Measurements from ENCODE around the gene FAM107B. TPM values are rescaled to one million over a fixed set of nuclear protein-coding genes. Genes with fewer than 3 reads are reported as not detected.

Gene FAM107B
- total RNA-seq, 2 experiments from 2014 or later, result 140 to 142 TPM

DNA sequence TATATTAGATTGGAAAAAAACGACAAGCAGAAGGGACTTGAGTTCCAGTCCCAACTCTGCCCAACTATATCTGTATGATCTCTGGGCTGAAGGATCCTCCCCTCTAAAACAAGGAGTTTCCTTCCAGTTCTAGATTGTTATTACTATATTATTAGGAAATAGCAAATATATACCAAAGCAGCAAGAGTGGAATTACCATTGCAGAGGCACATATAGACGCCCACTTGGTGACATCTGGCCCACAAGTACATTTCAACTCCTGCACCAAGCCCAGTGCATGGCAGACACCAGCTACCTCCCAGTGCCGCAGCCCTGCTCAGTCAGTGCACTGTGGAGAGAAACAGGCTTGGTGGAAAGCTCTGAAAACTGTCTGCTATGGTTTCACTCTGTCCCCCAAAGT is 201.9 kb downstream of the FAM107B start:
- CTCF ChIA-PET, result interaction anchor here (0.7 kb wide), 1 partner anchor 11 kb away, joined by 4 read pairs; no protein-coding TSS in a partner anchor

DNA sequence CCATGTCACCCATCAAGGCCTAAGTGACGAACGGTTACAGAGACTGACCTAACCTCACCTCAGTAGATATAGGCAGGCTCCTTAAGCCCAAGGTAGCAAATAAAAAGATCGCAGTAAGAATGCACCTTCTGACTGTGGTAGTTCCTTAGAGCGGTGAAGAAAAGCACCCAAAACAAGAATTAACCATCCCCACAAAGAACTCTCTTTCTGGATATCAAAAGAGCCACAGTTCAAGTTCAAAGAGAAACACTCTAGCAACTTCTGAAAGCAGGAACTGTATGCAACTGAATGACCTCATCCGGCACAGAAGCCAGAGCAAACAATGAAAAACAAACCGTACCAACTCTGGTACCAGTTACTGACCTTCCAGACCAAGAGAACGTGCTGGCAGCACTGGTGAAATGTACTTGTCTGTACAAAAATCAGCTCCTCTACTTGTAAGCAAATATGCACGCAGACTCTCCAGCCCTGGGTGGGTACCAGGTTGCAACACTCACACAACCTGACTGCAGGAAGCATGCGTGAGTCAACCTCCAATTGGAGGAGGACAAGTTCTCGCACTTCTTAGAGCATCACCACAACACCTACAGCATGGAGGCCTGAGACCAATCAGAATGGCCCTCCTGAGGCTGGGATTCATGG is 202.7 kb downstream of the FAM107B start:
- CTCF ChIA-PET, result interaction anchor here (1.2 kb wide), 1 partner anchor 16 kb away, joined by 3 read pairs; no protein-coding TSS in a partner anchor
- POLR2A ChIA-PET, result interaction anchor here (1.8 kb wide), 1 partner anchor 11 kb away, joined by 5 read pairs; no protein-coding TSS in a partner anchor

More for the DNA sequence above, 201.9 kb downstream of the FAM107B start:
- POLR2A ChIA-PET, result interaction anchor here (0.6 to 1.8 kb wide), 2 partner anchors 11 to 29 kb away, joined by 5 read pairs; no protein-coding TSS in a partner anchor

DNA sequence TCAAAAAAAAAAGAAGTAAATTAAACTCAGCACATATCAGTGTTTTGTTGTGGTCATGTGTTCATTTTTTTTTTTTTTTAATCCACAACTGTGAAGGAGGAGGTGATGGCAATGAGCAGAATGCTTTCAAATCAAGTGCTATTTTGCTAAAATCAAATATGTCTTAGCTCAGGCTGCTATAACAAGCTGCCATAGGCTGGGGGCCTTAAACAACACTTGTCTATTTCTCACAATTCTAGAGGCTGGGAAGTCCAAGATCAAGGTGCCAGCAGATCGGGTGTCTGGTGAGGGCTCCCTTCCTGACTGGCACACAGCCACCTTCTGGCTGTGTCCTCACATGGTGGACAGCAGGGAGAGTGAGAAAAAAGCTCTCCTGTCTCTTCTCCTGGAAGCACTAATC is 203.9 kb downstream of the FAM107B start:
- POLR2A ChIA-PET, result interaction anchor here (0.6 to 0.7 kb wide), 2 partner anchors 12 to 147 kb away, joined by 4 to 7 read pairs; no protein-coding TSS in a partner anchor
- CTCF ChIA-PET, result interaction anchor here (1.2 kb wide), 1 partner anchor 17 kb away, joined by 3 read pairs; no protein-coding TSS in a partner anchor

DNA sequence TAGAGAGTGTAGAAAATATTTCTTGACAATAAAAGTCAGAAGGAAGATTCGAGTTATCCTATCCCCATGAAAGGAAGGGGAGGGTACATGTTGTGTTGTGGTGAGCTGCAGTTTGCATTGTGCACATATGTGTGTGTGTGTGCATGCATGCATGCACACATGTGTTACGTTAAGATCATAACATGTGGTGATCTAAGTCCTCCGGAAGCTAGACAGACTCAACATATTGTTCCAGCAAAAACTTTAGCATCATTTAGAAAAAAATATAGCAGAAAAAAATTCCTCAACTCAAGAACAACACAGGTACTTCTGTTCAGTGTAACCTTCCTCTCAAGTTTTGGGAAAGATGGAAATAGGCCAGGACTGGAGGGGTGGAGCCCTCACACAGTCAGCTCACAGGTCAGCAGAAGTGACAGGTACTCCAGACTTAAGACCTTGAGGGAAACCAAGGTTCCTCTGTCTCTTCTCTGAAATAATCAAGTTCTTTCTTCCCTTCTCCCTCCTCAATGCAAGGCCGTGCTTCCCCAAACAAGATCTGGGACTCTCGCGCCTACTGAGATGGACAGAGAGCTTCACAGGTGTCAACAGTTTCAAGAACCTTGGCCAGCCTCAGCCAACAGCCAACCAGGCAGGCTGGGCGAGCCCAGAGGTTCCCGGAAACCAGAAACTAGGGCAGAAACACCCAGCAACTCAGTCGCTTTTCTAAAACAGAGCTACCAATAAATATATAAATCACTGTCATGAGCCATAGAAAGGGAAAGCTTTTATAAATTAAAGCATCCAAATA is 205.2 kb downstream of the FAM107B start:
- CTCF ChIA-PET, result interaction anchor here (0.7 to 1.7 kb wide), 4 partner anchors 9 to 387 kb away, joined by 3 to 5 read pairs (median 3); no protein-coding TSS in a partner anchor
- POLR2A ChIA-PET, result no interaction called here

DNA sequence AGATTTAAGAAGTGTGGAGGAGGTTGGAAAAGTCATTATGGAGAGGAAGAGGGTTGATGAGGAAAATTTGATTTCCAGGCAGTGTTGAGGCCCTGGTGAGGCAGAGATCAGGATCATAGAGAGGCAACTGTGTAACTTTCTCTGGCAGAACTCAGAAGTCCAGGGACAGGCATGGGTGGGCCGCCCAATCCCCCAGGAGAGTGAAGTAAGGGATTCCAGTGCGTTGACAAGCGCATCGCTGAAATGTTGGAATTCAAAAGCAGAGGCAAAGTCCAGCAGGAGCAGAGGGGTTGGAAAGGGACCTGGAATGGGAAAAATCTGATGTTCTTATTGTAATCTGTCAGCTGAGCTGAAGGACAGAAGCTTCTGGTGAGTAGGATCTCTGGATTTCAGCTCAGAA is 207.3 kb downstream of the FAM107B start:
- CTCF ChIA-PET, result interaction anchor here (1.9 kb wide), 1 partner anchor 30 kb away, joined by 5 read pairs; no protein-coding TSS in a partner anchor
- POLR2A ChIA-PET, result no interaction called here

DNA sequence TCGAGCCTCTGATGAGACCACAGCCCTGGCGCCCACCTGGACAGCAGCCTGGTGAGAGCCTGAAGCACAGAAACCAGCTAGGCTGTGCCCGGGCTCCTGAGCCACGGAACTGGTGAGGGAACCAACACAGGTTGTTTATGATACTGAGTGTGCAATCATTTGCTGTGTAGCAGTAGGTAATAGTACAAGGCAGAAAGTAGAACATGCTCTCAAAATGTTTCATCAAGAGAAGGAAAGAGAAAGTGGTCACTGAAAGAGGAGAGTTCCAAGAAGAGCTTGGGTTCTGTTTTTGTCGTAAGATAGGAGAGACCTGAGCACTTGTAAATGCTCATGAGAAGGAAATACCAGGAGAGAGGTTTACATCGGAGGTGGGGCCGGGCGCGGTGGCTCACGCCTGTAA is 208.2 kb downstream of the FAM107B start:
- CTCF ChIA-PET, result interaction anchor here (0.6 to 1.9 kb wide), 3 partner anchors 10 to 76 kb away, joined by 4 to 5 read pairs (median 4); no protein-coding TSS in a partner anchor
- POLR2A ChIA-PET, result no interaction called here

DNA sequence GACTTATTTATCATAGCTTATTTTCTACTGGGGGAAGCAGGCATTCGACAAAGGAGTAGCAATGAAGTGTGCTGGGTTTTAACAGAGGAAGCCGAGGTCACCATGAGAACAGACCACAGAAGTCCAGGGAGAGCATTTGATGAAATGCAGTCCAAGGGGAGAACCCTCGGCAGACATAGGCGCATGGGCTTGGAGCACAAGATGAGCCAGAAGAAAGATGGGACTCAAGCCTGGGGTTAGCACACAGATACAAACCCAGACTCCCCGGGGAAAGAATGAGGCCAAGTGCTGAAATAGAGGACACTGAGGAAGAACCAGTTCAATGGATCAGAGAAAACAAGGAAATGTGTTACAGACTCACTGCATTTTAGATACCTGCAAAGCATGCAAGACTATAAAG is 209.5 kb downstream of the FAM107B start:
- ChIA-PET POLR2A (no interaction called here), CTCF (interaction anchor here (1.4 to 1.6 kb wide), 3 partner anchors 9 to 66 kb away, joined by 3 to 4 read pairs (median 4); no protein-coding TSS in a partner anchor)

DNA sequence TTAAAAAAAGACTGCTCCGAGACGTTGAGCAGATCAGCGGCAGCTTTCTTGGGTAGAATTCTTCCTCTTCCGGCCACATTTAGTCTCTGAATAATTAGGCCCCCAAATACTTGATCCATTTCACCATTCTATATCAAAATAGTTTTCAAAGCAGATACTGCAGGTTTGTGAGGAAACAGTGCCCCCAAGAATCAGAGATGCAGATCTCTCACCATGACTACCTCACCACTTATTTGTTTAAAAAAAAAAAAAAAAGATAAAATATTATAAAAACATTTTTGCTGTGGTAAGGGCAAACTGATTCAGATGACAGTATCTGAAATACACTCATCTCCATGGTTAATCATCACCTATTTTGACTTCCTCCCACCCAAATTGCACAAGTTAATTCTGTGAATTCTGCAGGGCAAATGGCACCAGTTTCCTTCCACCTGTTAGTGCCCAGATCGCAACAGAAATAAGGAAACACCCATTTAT is 210.4 kb downstream of the FAM107B start:
- CTCF ChIA-PET, result interaction anchor here (1.4 to 2.1 kb wide), 3 partner anchors 11 to 65 kb away, joined by 3 to 5 read pairs (median 4); no protein-coding TSS in a partner anchor
- POLR2A ChIA-PET, result interaction anchor here (1.2 kb wide), 1 partner anchor 10 kb away, joined by 4 read pairs; no protein-coding TSS in a partner anchor

DNA sequence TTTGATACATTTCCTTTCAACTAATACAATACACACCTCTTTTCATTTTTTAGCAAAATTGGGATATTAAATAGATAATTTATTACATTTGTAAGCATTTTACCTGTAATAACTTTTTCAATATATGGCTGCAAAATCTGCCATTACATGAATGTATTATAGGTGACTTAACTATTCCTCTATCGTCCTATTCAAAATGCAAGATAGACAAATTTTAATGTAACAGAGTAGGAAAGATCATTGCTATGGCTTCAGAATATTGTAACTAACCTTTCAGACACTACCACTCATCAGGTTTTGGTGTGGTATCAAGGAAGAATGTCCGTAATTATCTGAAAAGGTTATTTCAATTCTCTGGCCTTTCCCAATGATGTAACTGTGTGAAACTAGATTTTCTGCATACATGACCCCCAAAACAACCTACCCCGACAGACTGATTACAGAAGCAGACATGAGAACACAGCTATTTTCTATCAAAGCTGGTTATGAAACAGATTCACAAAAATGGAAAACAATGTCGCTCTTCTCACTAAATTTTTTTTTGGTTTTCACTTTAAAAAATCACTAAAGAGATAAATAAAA is 211.2 kb downstream of the FAM107B start:
- CTCF ChIA-PET, result interaction anchor here (1.2 to 2.1 kb wide), 4 partner anchors 11 to 20 kb away, joined by 3 to 5 read pairs (median 4); no protein-coding TSS in a partner anchor
- POLR2A ChIA-PET, result interaction anchor here (0.8 to 1.2 kb wide), 2 partner anchors 9 to 20 kb away, joined by 3 to 4 read pairs; no protein-coding TSS in a partner anchor

DNA sequence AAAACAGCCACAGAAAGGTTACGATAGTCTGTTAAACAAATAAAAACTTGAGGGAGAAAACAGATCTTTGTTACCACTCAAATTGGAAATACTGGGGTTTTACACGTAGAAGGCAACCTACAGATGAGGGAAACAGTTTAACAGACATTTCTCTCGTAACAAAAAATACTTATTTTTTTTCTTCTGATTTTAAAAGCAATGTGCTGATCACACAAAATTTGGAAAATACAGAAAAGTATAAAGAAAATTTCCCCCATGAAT is 211.7 kb downstream of the FAM107B start:
- ChIA-PET POLR2A (interaction anchor here (0.8 kb wide), 1 partner anchor 20 kb away, joined by 3 read pairs; no protein-coding TSS in a partner anchor), CTCF (interaction anchor here (0.9 to 2.1 kb wide), 4 partner anchors 11 to 25 kb away, joined by 3 to 5 read pairs (median 4); no protein-coding TSS in a partner anchor)

DNA sequence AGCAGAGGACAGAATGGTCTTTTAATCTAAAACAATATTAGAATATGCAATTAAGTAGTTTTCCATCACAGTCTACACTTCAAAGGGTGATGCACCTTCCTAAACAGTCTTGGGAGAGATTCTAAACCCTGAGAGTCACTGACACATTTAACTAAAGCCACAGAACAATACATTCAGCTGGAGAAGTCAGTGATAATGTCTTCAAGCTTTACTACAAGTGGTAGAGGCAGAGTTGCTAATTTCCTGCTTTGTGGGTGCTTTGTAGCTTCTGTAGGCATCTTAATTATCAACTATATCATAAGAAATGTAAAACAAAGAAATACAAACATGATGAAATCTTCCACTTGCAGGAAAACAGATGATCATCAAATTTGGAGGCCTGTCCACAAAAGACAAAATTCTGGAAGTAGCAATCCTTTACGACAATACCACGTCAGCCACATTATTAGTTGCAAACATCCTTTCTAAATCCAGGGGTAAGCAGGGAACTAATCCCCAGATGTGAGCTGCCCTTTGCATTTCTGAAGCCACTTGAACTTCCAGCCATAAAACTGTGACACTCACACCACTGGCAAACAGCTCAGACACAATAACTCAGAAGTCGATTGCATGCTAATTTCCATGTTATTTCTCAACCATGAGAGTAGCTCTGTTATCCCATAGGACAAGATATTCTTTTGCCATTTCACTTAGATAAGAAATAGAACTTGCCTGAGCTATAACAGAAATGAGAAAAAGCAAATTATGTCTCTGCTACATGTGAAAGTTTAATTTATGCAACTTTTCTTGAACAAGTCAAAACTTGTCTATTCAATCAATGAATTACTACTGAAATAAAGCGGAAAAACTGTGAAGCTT is 212.2 kb downstream of the FAM107B start:
- ChIA-PET CTCF (interaction anchor here (0.6 to 2.1 kb wide), 6 partner anchors 10 to 258 kb away, joined by 3 to 6 read pairs (median 4); no protein-coding TSS in a partner anchor), POLR2A (interaction anchor here (0.6 to 0.8 kb wide), 2 partner anchors 21 to 275 kb away, joined by 3 read pairs; partner anchors contain the start of gene CDNF)

DNA sequence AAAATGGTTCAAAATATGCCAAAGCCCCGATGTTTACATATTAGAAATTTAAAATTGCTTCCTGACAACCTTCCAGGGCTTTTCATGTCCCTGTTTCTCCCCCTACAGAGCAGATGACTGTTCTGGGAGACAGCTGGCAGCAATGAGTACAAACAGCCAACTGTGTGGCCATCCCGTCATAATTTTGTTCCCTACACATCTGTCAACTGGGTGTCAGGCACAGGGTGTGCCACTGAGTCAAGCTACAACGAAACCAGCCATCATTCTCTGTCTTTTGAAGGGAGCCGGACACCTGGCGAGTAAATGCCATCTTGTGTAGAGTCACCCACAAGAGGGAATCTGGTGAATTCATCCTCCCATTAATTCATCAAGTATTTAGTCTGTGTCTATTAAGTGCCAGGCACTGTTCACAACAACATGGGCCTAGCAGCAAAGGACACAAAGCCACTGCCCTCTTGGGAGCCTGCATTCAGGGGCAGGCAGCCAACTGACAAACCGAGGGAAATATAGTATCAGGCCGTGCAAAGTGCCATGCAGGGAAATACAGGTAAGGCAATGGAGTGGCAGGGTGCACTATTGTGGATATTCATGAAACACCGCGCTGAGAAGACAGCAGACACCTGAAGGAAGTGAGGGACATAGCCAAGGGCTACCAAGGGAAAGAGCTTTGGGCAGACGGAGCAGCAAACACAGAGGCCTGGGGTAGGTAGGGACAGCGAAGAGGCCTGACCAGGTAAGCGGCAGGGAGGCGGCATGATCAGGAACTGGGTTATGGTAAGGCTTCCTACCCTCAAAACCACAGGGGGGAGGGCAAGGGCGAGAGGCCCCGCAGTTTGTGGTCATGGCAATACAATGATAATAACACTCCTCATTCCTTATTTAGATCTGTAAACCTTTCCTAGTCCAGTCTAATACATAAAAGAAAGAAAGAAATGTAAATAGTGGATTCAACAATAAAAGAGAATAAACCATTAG is 213.6 kb downstream of the FAM107B start:
- ChIA-PET POLR2A (no interaction called here), CTCF (interaction anchor here (0.9 to 2.1 kb wide), 3 partner anchors 18 to 44 kb away, joined by 3 to 7 read pairs (median 5); no protein-coding TSS in a partner anchor)

DNA sequence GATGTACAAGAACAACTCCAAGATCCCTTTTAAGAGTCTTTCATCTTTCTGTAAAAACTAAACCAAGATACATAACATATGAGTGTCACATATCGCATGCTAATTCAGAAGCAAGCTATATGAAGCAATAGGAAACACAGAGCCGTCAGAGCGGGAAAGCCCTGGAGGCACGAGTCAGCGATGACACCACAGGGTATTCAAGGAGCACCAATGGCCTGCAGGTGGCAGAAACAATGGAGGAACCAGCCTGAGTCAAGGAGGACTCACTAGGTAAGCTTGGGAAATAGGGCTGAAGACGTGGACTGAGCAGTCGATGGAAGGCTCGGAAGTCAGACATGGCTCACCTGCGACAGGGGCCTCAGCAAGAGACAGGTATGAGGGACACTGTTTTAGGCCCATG is 214.4 kb downstream of the FAM107B start:
- ChIA-PET CTCF (interaction anchor here (0.9 to 2.1 kb wide), 2 partner anchors 17 to 44 kb away, joined by 3 to 7 read pairs; no protein-coding TSS in a partner anchor), POLR2A (no interaction called here)

DNA sequence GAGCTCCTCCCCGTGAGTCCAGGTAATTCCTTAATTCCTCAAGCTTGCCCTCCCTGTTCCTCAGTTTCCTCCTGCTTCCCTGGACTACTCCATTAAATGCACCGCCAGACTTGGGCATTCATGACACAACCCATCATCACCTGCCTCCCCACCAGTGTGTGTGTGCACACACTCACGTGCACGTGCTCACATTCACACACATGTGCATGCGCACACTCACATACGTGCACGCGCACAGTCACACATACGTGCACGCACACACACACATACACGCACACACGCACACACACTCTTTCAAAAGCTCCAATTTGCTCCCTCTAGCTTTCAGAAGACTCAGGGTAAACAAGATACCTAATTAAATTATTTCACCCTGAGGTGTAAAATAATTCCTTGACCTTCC is 216.7 kb downstream of the FAM107B start:
- CTCF ChIA-PET, result interaction anchor here (1.0 to 1.9 kb wide), 3 partner anchors 23 to 59 kb away, joined by 3 to 4 read pairs (median 3); no protein-coding TSS in a partner anchor

DNA sequence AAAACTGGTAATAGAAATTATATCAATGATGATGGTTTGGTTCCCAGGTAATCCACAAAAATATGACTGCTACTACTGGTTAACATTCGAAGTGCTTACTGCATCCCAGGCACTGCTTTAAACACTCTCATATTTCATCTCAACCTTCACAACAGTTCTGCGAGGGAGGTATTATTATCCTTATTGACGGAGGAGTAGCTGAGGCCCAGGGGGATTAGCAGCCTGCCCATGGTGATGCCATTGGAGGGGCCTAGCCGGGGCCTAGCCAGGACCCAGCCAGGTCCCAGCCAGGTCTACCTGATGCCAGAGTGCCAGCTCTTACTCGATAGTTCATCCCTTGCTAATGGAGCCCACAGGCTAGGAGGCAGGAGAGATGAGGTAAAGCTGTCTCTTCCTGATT is 217.1 kb downstream of the FAM107B start:
- ChIA-PET POLR2A (no interaction called here), CTCF (interaction anchor here (0.6 to 1.9 kb wide), 4 partner anchors 23 to 59 kb away, joined by 3 to 4 read pairs (median 3); no protein-coding TSS in a partner anchor)

More for the DNA sequence above, 216.7 kb downstream of the FAM107B start:
- POLR2A ChIA-PET, result no interaction called here

DNA sequence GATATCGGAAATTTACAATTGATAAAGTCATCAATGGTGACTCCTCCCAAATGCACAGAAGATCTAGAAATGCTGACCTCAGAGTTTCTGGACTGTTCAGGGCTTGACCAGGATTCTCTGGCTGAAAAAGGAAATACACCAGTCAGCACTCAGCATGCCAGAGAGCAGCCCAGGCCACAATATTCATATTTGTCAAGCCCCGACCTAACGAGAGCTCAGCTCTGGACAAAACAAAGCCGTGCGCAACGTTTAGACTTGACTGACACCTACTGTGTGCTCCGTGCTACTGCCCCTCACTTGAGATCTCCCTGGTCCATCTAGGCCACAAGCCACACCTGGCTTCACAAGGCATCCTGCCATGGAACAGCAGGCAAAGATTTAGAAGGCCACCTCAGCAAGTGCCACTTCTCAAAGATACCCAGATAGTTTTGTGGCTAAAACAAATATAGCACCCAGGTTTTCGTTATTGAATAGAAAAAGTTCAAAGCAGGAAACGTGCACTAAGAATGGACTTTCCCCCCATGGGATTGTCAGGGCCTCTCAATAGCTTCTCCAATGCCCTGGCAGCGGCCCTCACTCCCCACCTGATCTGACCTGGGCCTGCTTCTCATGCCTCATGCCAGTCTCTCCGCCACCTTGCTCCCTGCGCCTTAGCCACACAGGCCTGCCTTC is 218.3 kb downstream of the FAM107B start:
- POLR2A ChIA-PET, result no interaction called here
- CTCF ChIA-PET, result interaction anchor here (0.6 to 1.9 kb wide), 7 partner anchors 9 to 58 kb away, joined by 3 to 4 read pairs (median 4); no protein-coding TSS in a partner anchor
